ENCODE measurements around the gene ACVR1B.

ACVR1B gene

GRCh38 chr12:51941011-51941581, 10.4 kb upstream of the ACVR1B start:
- 0 out of 2 replicates have a peak, but pooled peaks have one; percentile 17 for TF ChIP-seq ZBTB44 (tag by site-specific recombination; IDR thresholded peaks at IDR 0.05)
- TF ChIP-seq ZNF580 (tag by site-specific recombination; IDR thresholded peaks at IDR 0.05): no peak
- TF ChIP-seq HIC1 (tag by site-specific recombination; IDR thresholded peaks at IDR 0.05): peak; percentile 78; the same call in 1 of the 2 replicates
- TF ChIP-seq ZNF660 (tag by site-specific recombination; IDR thresholded peaks at IDR 0.05): no peak
- TF ChIP-seq ZBTB8A (tag by site-specific recombination; IDR thresholded peaks at IDR 0.05): 0 out of 2 replicates have a peak, but pooled peaks have one; percentile 28
- TF ChIP-seq ZBTB20 (tag by site-specific recombination; IDR thresholded peaks at IDR 0.05): 0 out of 2 replicates have a peak, but pooled peaks have one; percentile 15
- peak; percentile 88 for TF ChIP-seq ZNF600 (tag by site-specific recombination; IDR thresholded peaks at IDR 0.05)
- no peak for TF ChIP-seq KLF8 (tag by site-specific recombination; IDR thresholded peaks at IDR 0.05)
- peak; percentile 61 for TF ChIP-seq ZIC2 (tag by site-specific recombination; IDR thresholded peaks at IDR 0.05)
- peak; percentile 26; the same call in 1 of the 2 replicates for TF ChIP-seq ZNF335 (tag by site-specific recombination; conservative IDR thresholded peaks at IDR 0.05)
- ChIA-PET CTCF (interaction anchor here (0.6 kb wide), 1 partner anchor 115 kb away, joined by 3 read pairs; no protein-coding TSS in a partner anchor), POLR2A (interaction anchor here (0.5 kb wide), 1 partner anchor 1187 kb away, joined by 5 read pairs; no protein-coding TSS in a partner anchor)
- Histone ChIP-seq H3K4me1 (ENCODE audit: control insufficient read depth, insufficient read depth, low read length) (peaks cover 13% of the 10 kb centered on the region), H3K9me3 (ENCODE audit: control insufficient read depth, insufficient read depth, low read depth, low read length) (no peaks in the 10 kb centered on the region), H3K4me3 (ENCODE audit: low read depth, low read length) (no peak overlapping the region), H3K27ac (ENCODE audit: extremely low read depth, low read depth, low read length) (no peak overlapping the region), H3K36me3 (ENCODE audit: control insufficient read depth in 2 of 2, insufficient read depth in 1 of 2, low read length in 2 of 2) (no peaks in the 10 kb centered on the region)

GRCh38 chr12:51941604-51942003, 9.9 kb upstream of the ACVR1B start:
- no peak overlapping the region for H3K27ac ChIP-seq (ENCODE audit: extremely low read depth, low read depth, low read length)
- H3K9me3 ChIP-seq (ENCODE audit: control insufficient read depth, insufficient read depth, low read depth, low read length): no peaks in the 10 kb centered on the region
- H3K4me1 ChIP-seq (ENCODE audit: control insufficient read depth, insufficient read depth, low read length): peaks cover 13% of the 10 kb centered on the region
- no peaks in the 10 kb centered on the region for H3K36me3 ChIP-seq (ENCODE audit: control insufficient read depth in 2 of 2, insufficient read depth in 1 of 2, low read length in 2 of 2)
- TF ChIP-seq ZNF624 (tag by site-specific recombination; IDR thresholded peaks at IDR 0.05): no peak
- TF ChIP-seq ZBTB49 (tag by site-specific recombination; IDR thresholded peaks at IDR 0.05; ENCODE audit: low read depth): no peak
- 0 out of 2 replicates have a peak, but pooled peaks have one; percentile 25 for TF ChIP-seq SALL2 (tag by site-specific recombination; IDR thresholded peaks at IDR 0.05; ENCODE audit: borderline replicate concordance)
- TF ChIP-seq ZBTB8A (tag by site-specific recombination; IDR thresholded peaks at IDR 0.05): 0 out of 2 replicates have a peak, but pooled peaks have one; percentile 9
- TF ChIP-seq ZNF785 (tag by site-specific recombination; IDR thresholded peaks at IDR 0.05): no peak
- no peak for TF ChIP-seq ZNF670 (tag by site-specific recombination; IDR thresholded peaks at IDR 0.05; ENCODE audit: low read depth)
- CTCF ChIA-PET: interaction anchor here (0.6 to 1.2 kb wide), 4 partner anchors 14 to 114 kb away, joined by 3 read pairs; no protein-coding TSS in a partner anchor
- H3K4me3 ChIP-seq (ENCODE audit: low read depth, low read length): no peak overlapping the region
- POLR2A ChIA-PET: no interaction called here

Data from HEK293 (cell line).